Ectodermal cell (in vitro differentiated cells): ENCODE measurements around the gene ATAD2B.

ENCODE experiments used
- H3K27ac ChIP-seq: 2 replicates; pipeline ENCODE4 v1.7.0; 2013; ENCODE audit warnings: mild to moderate bottlenecking, low read depth, low read length; ENCODE audit not compliant: insufficient read depth, poor library complexity, severe bottlenecking
- H3K27me3 ChIP-seq: 2 replicates; pipeline ENCODE4 v1.7.0; 2013; ENCODE audit warnings: mild to moderate bottlenecking, low read length; ENCODE audit not compliant: insufficient read depth, control insufficient read depth, poor library complexity, severe bottlenecking
- H3K36me3 ChIP-seq: one replicate; pipeline ENCODE4 v1.7.0; 2013; ENCODE audit warnings: low read length; ENCODE audit not compliant: control insufficient read depth, insufficient read depth
- H3K4me1 ChIP-seq: one replicate; pipeline ENCODE4 v1.7.0; 2013; ENCODE audit warnings: low read length; ENCODE audit not compliant: control insufficient read depth, insufficient read depth
- H3K4me3 ChIP-seq: 2 replicates; pipeline ENCODE4 v1.7.0; 2013; ENCODE audit warnings: low read depth, low read length, control low read depth; ENCODE audit not compliant: insufficient read depth
- H3K9me3 ChIP-seq: 2 replicates; pipeline ENCODE4 v1.7.0; 2013; ENCODE audit warnings: mild to moderate bottlenecking, low read length, moderate library complexity; ENCODE audit not compliant: control insufficient read depth
- WGBS, 2 experiments: methylation state at CpG; one replicate each; pipeline ENCODE4 v1.1.7; 2013; ENCODE audit warnings: missing lambda C conversion rate in 2 of 2; 5-methylcytosine and 5-hydroxymethylcytosine counted together

Gene ATAD2B

GRCh38 chr2:23940718-23941620 is 14.0 kb upstream of the ATAD2B start:
- H3K9me3 ChIP-seq = no peaks in the 10 kb centered on the region
- H3K27ac ChIP-seq = peak overlapping the region; percentile 65
- peaks cover 5% of the 10 kb centered on the region for H3K27me3 ChIP-seq
- H3K4me3 ChIP-seq = peak overlapping the region; percentile 70
- WGBS, 2 experiments = 3% methylated on average over 46 of the region's 46 CpGs
- H3K4me1 ChIP-seq = peaks cover 6% of the 10 kb centered on the region
- H3K36me3 ChIP-seq = peaks cover 5% of the 10 kb centered on the region

DNA sequence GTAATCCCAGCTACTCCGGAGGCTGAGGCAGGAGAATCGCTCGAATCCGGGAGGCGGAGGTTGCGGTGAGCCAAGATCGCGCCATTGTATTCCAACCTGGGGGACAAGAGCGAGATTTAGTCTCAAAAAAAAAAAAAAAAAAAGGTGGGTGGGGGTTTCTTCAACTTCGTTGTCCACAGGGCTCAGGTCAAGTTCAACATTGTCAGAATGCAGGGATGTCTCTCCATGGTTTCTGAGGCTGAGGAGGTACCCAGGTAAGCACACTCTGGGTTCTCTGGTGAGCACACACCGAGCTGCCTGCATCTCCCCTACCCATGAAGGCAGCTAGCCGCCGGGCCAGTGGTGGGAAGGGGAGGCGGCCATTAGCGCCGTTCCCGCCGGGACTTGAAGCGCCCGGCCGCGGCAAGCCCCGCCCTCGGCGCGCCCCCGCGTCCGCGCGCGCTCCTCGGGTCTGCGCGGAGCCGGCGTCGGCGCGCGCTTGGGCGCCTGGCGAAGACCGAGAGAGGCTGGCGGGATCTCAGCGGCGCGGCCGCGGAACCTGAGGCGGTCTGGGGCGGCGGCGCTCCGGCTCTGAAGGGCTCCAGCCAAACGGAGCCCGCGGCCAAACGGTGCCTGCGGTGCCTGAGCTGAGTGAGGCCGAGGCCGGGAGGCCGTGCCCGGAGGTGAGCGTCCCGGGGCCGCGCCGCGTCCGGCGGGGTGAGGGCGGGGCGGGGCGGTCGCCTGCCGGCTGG is 13.2 kb upstream of the ATAD2B start, which contains the start of gene UBXN2A:
TSS of gene UBXN2A (plus strand) at position 477 of the 731 bp plus-strand sequence. CDS start 17,852 bp downstream, outside the sequence.
- Histone ChIP-seq H3K4me1 (peaks cover 6% of the 10 kb centered on the region), H3K9me3 (no peaks in the 10 kb centered on the region), H3K4me3 (peak within 1 kb of the TSS; percentile 70), H3K27ac (peak within 1 kb of the TSS; percentile 65), H3K27me3 (peaks cover 5% of the 10 kb centered on the region), H3K36me3 (peaks cover 5% of the 10 kb centered on the region)
- 4 to 5% methylated on average over 77 of the region's 77 CpGs for WGBS, 2 experiments

- Histone ChIP-seq H3K27me3 (peaks cover 5% of the 10 kb centered on the region), H3K4me3 (no peak overlapping the region), H3K27ac (no peak overlapping the region), H3K4me1 (no peaks in the 10 kb centered on the region), H3K9me3 (no peaks in the 10 kb centered on the region), H3K36me3 (no peaks in the 10 kb centered on the region)
- 100% methylated on average over 1 of the region's 1 CpG; no CpG with 5 or more reads in 1 of the 2 experiments for WGBS, 2 experiments
Measured at GRCh38 chr2:23934259-23934658, 7.3 kb upstream of the ATAD2B start.

DNA sequence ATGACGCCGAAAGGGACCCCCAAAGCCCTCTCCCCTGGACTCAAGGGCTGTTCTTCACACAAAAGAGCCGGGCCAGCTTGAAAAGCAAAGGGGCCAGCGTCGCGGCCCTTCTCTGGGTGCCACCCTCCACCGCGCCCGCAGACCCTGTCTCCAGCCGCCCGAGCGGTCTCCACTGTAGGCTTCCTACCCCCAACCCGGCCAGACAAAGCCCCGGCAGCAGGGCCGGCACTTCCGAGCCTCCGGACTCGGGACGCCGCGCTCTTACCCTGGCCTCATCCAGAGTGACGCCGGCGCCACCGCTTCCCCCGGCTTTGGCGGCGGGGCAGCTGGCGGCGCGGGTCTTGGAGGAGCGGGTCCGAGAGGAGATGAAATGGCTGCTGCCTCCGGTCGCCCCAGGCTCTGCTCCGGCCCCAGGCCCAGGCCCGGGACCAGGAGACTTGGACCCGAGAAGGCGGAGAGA is 603 bp downstream of the ATAD2B start:
- peak overlapping the region; percentile 78 for H3K27ac ChIP-seq
- no peaks in the 10 kb centered on the region for H3K9me3 ChIP-seq
- H3K4me3 ChIP-seq = peak overlapping the region; percentile 84
- peaks cover 7% of the 10 kb centered on the region for H3K4me1 ChIP-seq
- 0% methylated on average over 39 of the region's 39 CpGs for WGBS, 2 experiments
- no peaks in the 10 kb centered on the region for H3K27me3 ChIP-seq
- no peaks in the 10 kb centered on the region for H3K36me3 ChIP-seq

DNA sequence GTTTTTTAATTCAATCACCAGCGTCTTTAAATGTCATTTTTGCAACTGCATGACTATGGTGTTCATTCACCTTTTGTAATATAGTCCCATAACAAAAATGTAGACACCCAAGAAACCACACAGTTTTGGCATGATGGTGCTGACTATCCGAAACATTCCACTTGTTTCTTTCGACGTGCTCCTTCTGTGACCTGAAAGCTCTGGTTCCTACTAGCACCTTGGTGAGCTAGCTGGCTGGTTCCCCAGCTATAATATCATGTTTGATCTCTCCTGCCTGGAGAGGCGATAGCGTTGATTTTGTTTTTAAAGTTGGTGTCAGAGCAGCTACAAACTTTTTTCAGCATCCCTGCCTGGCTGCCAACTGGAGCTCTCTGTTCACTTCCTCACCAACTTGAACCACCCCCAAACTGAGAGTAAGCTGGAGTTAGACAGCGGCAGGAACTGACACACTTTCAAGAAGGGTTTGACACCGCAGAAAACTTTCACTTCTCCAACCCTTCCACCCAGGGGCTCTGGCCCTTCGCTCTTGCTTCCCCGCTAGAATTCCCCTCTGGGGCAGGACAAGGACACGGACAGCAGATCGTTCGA is 1.1 kb downstream of the ATAD2B start:
- peak overlapping the region; percentile 84 for H3K4me3 ChIP-seq
- H3K36me3 ChIP-seq = no peaks in the 10 kb centered on the region
- H3K4me1 ChIP-seq = peaks cover 7% of the 10 kb centered on the region
- 4 to 6% methylated on average over 13 of the region's 13 CpGs for WGBS, 2 experiments
- no peaks in the 10 kb centered on the region for H3K27me3 ChIP-seq
- H3K27ac ChIP-seq = peak overlapping the region; percentile 64
- H3K9me3 ChIP-seq = no peaks in the 10 kb centered on the region

DNA sequence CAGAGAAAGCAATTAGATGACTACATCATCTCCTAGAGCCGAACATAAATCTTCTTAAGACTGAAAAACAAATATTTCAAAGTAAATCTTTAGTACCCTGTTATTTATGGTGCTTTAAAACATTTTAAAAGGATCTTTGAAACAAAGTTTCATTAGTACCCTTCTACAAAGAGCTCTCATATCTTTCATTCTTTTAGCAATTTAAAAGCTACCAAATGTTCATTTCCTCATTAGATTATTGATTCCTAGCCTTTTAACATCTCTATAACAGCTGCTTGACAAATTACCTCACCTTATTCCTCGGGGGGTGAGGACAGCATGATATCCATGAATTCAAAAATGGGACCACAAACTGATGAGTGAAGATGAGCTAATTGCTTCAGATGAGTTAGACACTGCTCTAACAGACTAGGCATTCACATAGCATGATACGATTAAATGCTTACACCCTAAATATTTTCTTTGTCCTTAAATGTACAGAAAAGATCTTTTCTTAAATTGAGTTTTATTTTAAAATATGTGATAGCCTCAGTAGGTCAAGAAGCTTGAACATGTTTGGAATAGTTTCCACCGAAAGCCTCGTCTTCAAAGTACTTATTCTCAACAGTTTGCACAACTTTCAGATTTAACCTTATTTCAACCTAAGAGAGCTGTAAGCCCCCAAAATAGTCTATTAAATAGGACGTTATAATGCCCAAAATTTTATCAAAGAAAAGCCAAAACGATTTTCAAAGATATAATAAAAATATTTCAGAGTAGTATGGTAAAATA is 2.1 kb downstream of the ATAD2B start:
- H3K9me3 ChIP-seq = no peaks in the 10 kb centered on the region
- WGBS, 2 experiments = 72 to 73% methylated on average over 3 to 6 of the region's 7 CpGs
- H3K27ac ChIP-seq = no peak overlapping the region
- peak overlapping the region; percentile 84 for H3K4me3 ChIP-seq
- H3K27me3 ChIP-seq = no peaks in the 10 kb centered on the region
- no peaks in the 10 kb centered on the region for H3K36me3 ChIP-seq
- H3K4me1 ChIP-seq = peaks cover 7% of the 10 kb centered on the region

DNA sequence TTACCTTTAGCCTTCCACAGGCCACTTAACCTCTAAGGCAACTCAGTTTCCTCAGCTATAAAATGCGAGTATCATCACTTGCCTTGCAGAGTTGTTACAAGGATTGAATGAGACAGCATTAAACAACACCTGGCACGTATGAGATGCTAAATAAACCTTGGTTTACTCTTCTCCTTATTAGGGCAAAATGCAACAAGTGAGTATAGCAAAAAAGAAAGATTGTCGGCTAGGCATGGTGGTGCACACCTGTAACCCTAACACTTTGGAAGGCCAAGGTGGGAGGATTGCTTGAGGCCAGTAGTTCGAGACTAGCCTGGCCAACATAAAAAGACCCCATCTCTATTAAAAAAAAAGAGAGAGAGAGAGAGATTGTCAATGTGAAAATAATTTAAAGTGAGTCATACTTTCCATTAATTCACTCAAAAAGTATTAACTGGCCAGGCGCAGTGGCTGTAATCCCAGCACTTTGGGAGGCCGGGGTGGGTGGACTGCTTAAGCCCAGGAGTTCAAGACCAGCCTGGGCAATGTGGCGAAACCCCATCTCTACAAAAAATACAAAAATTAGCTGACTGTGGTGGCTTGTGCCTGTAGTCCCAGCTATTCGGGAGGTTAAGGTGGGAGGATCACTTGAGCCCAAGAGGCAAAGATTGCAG is 8.0 kb downstream of the ATAD2B start:
- H3K4me1 ChIP-seq = no peaks in the 10 kb centered on the region
- no peaks in the 10 kb centered on the region for H3K9me3 ChIP-seq
- 90 to 95% methylated on average over 7 to 8 of the region's 8 CpGs for WGBS, 2 experiments

DNA sequence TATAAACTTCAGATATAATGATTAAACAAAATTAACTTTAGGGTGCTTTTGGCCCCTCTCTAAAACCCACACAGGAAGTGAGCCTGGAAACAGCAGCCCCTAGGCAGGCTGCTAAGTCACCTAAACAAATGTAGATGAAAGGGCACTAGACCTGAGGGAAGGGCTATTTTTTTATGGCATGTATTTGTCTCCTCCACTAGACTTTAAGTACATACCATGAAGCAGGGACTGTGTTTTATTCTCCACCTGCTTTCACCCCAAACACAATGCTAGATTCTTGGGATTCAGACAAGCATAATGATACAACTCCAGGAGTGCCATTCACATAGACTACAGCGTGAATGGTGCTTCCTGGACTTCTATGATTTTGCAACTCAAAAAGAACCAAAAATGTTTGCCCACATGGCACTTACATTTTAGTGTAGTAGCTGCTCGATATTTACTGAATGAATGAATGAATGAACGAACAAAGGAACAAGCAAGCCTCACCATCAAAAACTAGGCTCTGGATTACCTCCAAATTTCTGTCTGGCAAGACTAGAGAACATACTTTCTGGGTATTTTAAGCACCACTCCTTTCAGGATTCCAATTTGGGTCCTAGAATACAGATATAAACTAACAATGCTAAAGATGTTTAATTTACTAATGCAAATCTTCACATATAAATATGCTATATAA is 10.1 kb downstream of the ATAD2B start:
- no peaks in the 10 kb centered on the region for H3K4me1 ChIP-seq
- H3K27ac ChIP-seq = no peak overlapping the region
- 81 to 91% methylated on average over 3 of the region's 3 CpGs for WGBS, 2 experiments
- no peak overlapping the region for H3K4me3 ChIP-seq
- no peaks in the 10 kb centered on the region for H3K36me3 ChIP-seq
- no peaks in the 10 kb centered on the region for H3K27me3 ChIP-seq
- H3K9me3 ChIP-seq = no peaks in the 10 kb centered on the region

More for the DNA sequence above, 8.0 kb downstream of the ATAD2B start:
- Histone ChIP-seq H3K27me3 (no peaks in the 10 kb centered on the region), H3K27ac (no peak overlapping the region), H3K4me3 (no peak overlapping the region), H3K36me3 (no peaks in the 10 kb centered on the region)

DNA sequence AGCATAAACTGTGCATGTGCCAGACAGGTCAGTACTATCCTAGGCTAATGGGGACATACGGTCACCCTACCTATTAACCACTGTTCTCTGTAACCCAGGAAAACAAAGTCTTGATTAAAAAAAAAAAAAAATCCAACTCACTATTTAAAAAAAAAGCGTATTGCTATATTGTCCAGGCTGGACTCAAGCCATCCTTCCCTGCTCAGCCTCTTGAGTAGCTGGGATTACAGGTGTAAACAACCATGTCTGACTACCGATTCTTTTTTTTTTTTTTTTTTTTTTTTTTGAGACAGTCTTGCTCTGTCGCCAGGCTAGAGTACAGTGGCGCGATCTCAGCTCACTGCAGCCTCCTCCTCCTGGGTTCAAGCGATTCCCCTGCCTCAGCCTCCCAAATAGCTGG is 11.6 kb downstream of the ATAD2B start:
- H3K27me3 ChIP-seq = no peaks in the 10 kb centered on the region
- no peaks in the 10 kb centered on the region for H3K36me3 ChIP-seq
- H3K27ac ChIP-seq = no peak overlapping the region
- no peaks in the 10 kb centered on the region for H3K9me3 ChIP-seq
- H3K4me1 ChIP-seq = no peaks in the 10 kb centered on the region
- no peak overlapping the region for H3K4me3 ChIP-seq
- 89 to 95% methylated on average over 7 of the region's 7 CpGs for WGBS, 2 experiments
